Activated CD8-positive, alpha-beta memory T cell treated with anti-CD3 and anti-CD28 coated beads for 36 hours (primary cell): ENCODE data around the gene CARMIL3. TPM values are rescaled to one million over a fixed set of nuclear protein-coding genes. Genes with fewer than 3 reads are reported as not detected.

Experiments used
- CTCF ChIA-PET: fragments of 350-600 bp; sonication (Branson Sonifier 250); formaldehyde crosslinking; loops from one replicate; lab custom pipeline; 2021; ENCODE audit warnings: antibody characterized with exemption; lab: Charles Lee
- POLR2A ChIA-PET: fragments of 350-600 bp; sonication (Branson Sonifier 250); formaldehyde crosslinking; loops from one replicate; lab custom pipeline; 2021; ENCODE audit warnings: antibody characterized with exemption; lab: Charles Lee
- total RNA-seq, 2 experiments: library from RNA; stranded (reverse); gene quantifications; one replicate each; pipeline ENCODE4 v1.2.3, GENCODE V29; 2021

The CARMIL3 gene
- total RNA-seq, 2 experiments from 2014 or later: 1.2 to 1.5 TPM

GRCh38 chr14:24058260-24058950 lies 6.6 kb downstream of the CARMIL3 start:
- ChIA-PET POLR2A (interaction anchor here (1.5 kb wide), 1 partner anchor 50 kb away, joined by 6 read pairs; no protein-coding TSS in a partner anchor), CTCF (interaction anchor here (0.8 to 6.3 kb wide), 12 partner anchors 9 to 103 kb away, joined by 3 to 102 read pairs (median 6); partner anchors contain the start of genes CPNE6, DCAF11, IRF9 and PCK2)

GRCh38 chr14:24058951-24059475 lies 7.2 kb downstream of the CARMIL3 start:
- POLR2A ChIA-PET: no interaction called here
- CTCF ChIA-PET: interaction anchor here (1.0 to 6.3 kb wide), 10 partner anchors 10 to 102 kb away, joined by 3 to 102 read pairs (median 7); partner anchors contain the start of genes CPNE6, DCAF11, IRF9 and PCK2

- ChIA-PET CTCF (interaction anchor here (1.1 kb wide), 1 partner anchor 42 kb away, joined by 3 read pairs; no protein-coding TSS in a partner anchor), POLR2A (no interaction called here)
Observed at GRCh38 chr14:24059841-24060388, 8.1 kb downstream of the CARMIL3 start.

GRCh38 chr14:24060443-24060842 lies 8.6 kb downstream of the CARMIL3 start:
- CTCF ChIA-PET: interaction anchor here (1.0 to 1.8 kb wide), 4 partner anchors 21 to 48 kb away, joined by 3 to 5 read pairs (median 4); no protein-coding TSS in a partner anchor
- POLR2A ChIA-PET: no interaction called here

- CTCF ChIA-PET: interaction anchor here (1.0 to 1.8 kb wide), 4 partner anchors 7 to 48 kb away, joined by 3 to 5 read pairs (median 4); no protein-coding TSS in a partner anchor
- POLR2A ChIA-PET: no interaction called here
Observed at GRCh38 chr14:24060984-24061913, 9.4 kb downstream of the CARMIL3 start.

GRCh38 chr14:24062216-24062980 lies 10.6 kb downstream of the CARMIL3 start:
- CTCF ChIA-PET: interaction anchor here (0.6 to 1.8 kb wide), 3 partner anchors 9 to 232 kb away, joined by 3 to 5 read pairs (median 3); no protein-coding TSS in a partner anchor
- POLR2A ChIA-PET: no interaction called here

- ChIA-PET POLR2A (no interaction called here), CTCF (interaction anchor here (0.8 kb wide), 1 partner anchor 39 kb away, joined by 4 read pairs; no protein-coding TSS in a partner anchor)
Observed at GRCh38 chr14:24063263-24063836, 11.5 kb downstream of the CARMIL3 start.

GRCh38 chr14:24064091-24064795 lies 12.4 kb downstream of the CARMIL3 start:
- POLR2A ChIA-PET: no interaction called here
- CTCF ChIA-PET: interaction anchor here (0.8 kb wide), 1 partner anchor 38 kb away, joined by 4 read pairs; no protein-coding TSS in a partner anchor

GRCh38 chr14:24064856-24065255 lies 13.0 kb downstream of the CARMIL3 start:
- ChIA-PET POLR2A (no interaction called here), CTCF (no interaction called here)

- ChIA-PET POLR2A (interaction anchor here (0.6 kb wide), 1 partner anchor 122 kb away, joined by 3 read pairs; no protein-coding TSS in a partner anchor), CTCF (no interaction called here)
Observed at GRCh38 chr14:24065408-24065807, 13.6 kb downstream of the CARMIL3 start.

- POLR2A ChIA-PET: no interaction called here
- CTCF ChIA-PET: interaction anchor here (1.0 kb wide), 1 partner anchor 8 kb away, joined by 3 read pairs; no protein-coding TSS in a partner anchor
Observed at GRCh38 chr14:24066496-24067132, 14.8 kb downstream of the CARMIL3 start.

GRCh38 chr14:24067133-24068082 lies 15.6 kb downstream of the CARMIL3 start:
- ChIA-PET CTCF (interaction anchor here (1.0 to 1.2 kb wide), 2 partner anchors 9 to 22 kb away, joined by 3 read pairs; no protein-coding TSS in a partner anchor), POLR2A (no interaction called here)

GRCh38 chr14:24068711-24069410 lies 17.1 kb downstream of the CARMIL3 start:
- POLR2A ChIA-PET: no interaction called here
- CTCF ChIA-PET: interaction anchor here (1.2 to 2.6 kb wide), 3 partner anchors 10 to 22 kb away, joined by 3 to 13 read pairs (median 6); no protein-coding TSS in a partner anchor

GRCh38 chr14:24069411-24069735 lies 17.6 kb downstream of the CARMIL3 start:
- ChIA-PET POLR2A (no interaction called here), CTCF (interaction anchor here (0.8 to 2.6 kb wide), 3 partner anchors 11 to 28 kb away, joined by 3 to 13 read pairs (median 6); no protein-coding TSS in a partner anchor)
